GM06990 (cell line): ENCODE measurements around the gene RALY.

Experiments
- DNase-seq: peaks from one replicate; pipeline ENCODE4 v3.0.0-alpha.2; 2011; ENCODE audit not compliant: insufficient read length; ENCODE audit errors: extremely low read depth
- H3K27me3 ChIP-seq: replicated peaks from 2 replicates; pipeline ENCODE4 v1.6.0; 2011; ENCODE audit warnings: low read length; ENCODE audit not compliant: control insufficient read depth, insufficient read depth
- H3K36me3 ChIP-seq: 2 replicates; pipeline ENCODE4 v1.5.1; 2011; ENCODE audit warnings: low read length; ENCODE audit not compliant: control insufficient read depth, insufficient read depth
- H3K4me3 ChIP-seq: replicated peaks from 2 replicates; pipeline ENCODE4 v1.5.1; 2011; ENCODE audit warnings: low read depth, mild to moderate bottlenecking, control low read depth, low read length
- TF ChIP-seq, protein P1 (sequence below): IDR thresholded peaks from 2 replicates; pipeline ENCODE4 v1.5.1; 2011; ENCODE audit warnings: low read length, control low read depth, mild to moderate bottlenecking, inconsistent platforms; ENCODE audit not compliant: insufficient read depth, poor library complexity, severe bottlenecking

Gene RALY

DNA sequence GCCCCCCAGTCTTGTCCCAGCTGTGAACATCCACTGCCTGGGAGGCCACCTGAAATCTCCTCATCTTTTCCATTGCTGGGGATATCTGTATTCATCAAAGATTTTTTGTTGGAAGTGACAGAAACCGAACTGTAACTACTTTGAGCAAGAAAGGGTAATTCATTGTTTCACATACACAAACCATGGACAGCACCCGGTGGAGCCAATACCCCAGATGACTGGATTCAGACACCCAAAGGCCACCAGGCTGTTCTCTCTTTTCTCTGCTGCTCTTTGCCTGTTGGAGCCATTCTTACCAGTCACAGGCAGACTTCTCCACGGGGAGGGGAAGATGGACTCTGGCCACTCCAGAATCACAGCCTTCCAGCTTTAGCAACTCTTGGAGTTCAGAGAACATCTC is 11.7 kb upstream of the RALY start:
- no peaks in the 10 kb centered on the region for H3K36me3 ChIP-seq
- DNase-seq = no peak
- no peak overlapping the region for H3K4me3 ChIP-seq
- TF ChIP-seq, protein P1, sequence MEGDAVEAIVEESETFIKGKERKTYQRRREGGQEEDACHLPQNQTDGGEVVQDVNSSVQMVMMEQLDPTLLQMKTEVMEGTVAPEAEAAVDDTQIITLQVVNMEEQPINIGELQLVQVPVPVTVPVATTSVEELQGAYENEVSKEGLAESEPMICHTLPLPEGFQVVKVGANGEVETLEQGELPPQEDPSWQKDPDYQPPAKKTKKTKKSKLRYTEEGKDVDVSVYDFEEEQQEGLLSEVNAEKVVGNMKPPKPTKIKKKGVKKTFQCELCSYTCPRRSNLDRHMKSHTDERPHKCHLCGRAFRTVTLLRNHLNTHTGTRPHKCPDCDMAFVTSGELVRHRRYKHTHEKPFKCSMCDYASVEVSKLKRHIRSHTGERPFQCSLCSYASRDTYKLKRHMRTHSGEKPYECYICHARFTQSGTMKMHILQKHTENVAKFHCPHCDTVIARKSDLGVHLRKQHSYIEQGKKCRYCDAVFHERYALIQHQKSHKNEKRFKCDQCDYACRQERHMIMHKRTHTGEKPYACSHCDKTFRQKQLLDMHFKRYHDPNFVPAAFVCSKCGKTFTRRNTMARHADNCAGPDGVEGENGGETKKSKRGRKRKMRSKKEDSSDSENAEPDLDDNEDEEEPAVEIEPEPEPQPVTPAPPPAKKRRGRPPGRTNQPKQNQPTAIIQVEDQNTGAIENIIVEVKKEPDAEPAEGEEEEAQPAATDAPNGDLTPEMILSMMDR = no peak
- H3K27me3 ChIP-seq = no peaks in the 10 kb centered on the region; the same call in 1 of the 2 replicates

DNA sequence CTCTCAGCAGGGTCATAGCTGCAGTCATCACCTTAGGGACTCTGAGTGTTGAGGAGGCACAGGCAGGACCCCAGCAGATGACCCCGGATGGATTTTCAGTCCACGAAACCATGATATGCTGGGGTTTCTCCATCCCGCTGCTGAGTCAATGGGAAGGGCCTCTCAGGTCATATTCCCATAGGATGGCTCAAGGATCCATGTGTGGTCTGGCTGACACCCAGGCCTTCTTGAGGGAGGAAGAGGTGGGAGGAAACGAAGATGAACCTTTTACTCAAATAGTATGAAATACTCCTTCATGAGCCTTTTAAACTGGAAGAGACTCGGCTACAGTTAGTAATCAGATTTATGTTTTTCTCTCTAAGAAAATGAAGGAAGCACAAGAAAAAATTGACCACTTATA is 10.3 kb upstream of the RALY start:
- TF ChIP-seq, protein P1 = no peak
- DNase-seq = no peak
- no peaks in the 10 kb centered on the region; the same call in 1 of the 2 replicates for H3K27me3 ChIP-seq
- no peaks in the 10 kb centered on the region for H3K36me3 ChIP-seq
- H3K4me3 ChIP-seq = no peak overlapping the region

DNA sequence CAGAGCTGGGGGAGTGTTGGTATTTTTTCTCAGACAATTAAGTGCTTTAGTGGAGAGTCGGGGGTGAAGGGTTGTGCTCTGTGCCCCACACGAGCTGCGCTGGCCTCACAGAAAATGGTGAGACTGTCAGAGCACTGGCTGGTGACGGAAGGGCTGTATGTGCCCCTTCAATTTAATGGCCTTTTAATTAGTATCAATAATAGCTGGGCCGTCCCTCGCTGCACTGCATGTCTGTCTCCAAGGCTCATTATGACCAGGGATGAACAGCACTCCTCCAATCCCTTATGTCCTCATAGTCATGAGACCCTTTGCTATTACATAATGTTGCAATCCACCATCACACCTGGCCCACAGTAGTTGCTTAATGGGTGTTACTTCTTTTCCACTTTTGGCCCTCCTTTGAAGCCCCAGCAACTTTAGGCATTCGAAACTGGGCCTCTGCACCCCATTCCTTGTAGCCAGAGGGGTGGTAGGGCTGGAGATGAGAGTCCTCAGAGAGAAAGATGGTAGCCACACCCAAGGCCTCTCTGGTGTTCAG is 9.5 kb upstream of the RALY start:
- H3K4me3 ChIP-seq = no peak overlapping the region
- DNase-seq = no peak
- TF ChIP-seq, protein P1 = no peak

DNA sequence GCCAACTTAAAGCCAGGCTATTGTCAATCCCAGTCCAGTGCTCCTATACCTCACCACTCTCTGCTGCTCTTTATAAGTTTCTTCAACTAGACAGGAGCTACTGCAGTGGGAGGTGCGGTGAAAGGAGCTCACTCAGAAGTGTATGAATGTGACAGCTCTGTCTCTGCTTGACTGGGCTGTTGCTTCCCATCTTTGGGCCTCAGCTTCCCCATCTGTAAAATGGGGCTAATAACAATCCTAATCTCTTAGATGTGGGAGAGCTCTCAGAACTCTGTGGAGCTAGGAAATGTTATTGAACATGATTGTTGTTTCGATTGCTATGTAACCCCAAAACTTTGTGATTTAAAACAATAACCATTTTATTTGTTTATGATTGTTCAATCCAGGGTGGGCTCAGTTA is 8.4 kb upstream of the RALY start:
- H3K4me3 ChIP-seq = no peak overlapping the region
- peaks cover 2% of the 10 kb centered on the region; the same call in 1 of the 2 replicates for H3K36me3 ChIP-seq
- DNase-seq = no peak
- H3K27me3 ChIP-seq = no peaks in the 10 kb centered on the region
- TF ChIP-seq, protein P1 = no peak

More for the DNA sequence above, 9.5 kb upstream of the RALY start:
- H3K27me3 ChIP-seq = no peaks in the 10 kb centered on the region; the same call in 1 of the 2 replicates
- H3K36me3 ChIP-seq = no peaks in the 10 kb centered on the region

DNA sequence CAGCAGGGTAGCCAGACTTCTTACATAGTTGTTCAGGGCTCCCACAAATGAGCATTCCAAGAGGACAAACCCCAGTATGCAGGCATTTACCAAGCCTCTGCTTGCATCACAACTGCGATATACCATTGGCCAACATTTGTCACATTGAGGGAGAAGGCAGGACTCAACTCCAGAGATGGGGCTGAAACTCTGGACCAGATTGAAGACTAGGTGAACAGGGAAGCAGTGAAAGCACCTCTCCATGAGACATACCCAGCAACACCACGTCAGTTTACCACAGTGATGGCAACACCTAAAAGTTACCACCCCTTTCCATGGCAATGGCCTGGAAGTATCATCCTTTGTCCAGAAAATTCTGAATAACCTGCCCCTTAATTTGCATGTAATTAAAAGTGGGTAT is 7.9 kb upstream of the RALY start:
- TF ChIP-seq, protein P1 = no peak
- DNase-seq = no peak
- H3K4me3 ChIP-seq = no peak overlapping the region
- no peaks in the 10 kb centered on the region for H3K27me3 ChIP-seq
- H3K36me3 ChIP-seq = peaks cover 2% of the 10 kb centered on the region; the same call in 1 of the 2 replicates
